MG63 (cell line): ENCODE measurements around the gene BRK1. TPM values are rescaled to one million over a fixed set of nuclear protein-coding genes. Genes with fewer than 3 reads are reported as not detected.
"Not testable (repeated sequence)": the region's sequence is repeated elsewhere in the genome, so short reads cannot be mapped to it uniquely, and the experiment has no call there.

Experiments
- DNase-seq: peaks from one replicate; pipeline ENCODE4 v3.0.0-alpha.2; 2020
- H3K27me3 ChIP-seq: fragments of 250-450 bp; sonication (Bioruptor Pico); 2 replicates; pipeline ENCODE4 v1.5.1; 2020; ENCODE audit warnings: mild to moderate bottlenecking, moderate library complexity
- H3K36me3 ChIP-seq: fragments of 250-450 bp; sonication (Bioruptor Pico); 2 replicates; pipeline ENCODE4 v1.5.1; 2020; ENCODE audit warnings: mild to moderate bottlenecking, moderate library complexity
- H3K4me3 ChIP-seq: fragments of 250-450 bp; sonication (Bioruptor Pico); 2 replicates; pipeline ENCODE4 v1.5.1; 2020; ENCODE audit warnings: mild to moderate bottlenecking, moderate library complexity
- H3K9me3 ChIP-seq: fragments of 250-450 bp; sonication (Bioruptor Pico); 2 replicates; pipeline ENCODE4 v1.5.1; 2020; ENCODE audit warnings: mild to moderate bottlenecking, moderate library complexity
- total RNA-seq: library from RNA; depleted of rRNA; stranded (reverse); fragments of >200 nt; shearing (Covaris generic); gene quantifications from 2 replicates; pipeline ENCODE4 v1.2.3, GENCODE V29; 2014; ENCODE audit warnings: low replicate concordance; rRNA removed

The BRK1 gene
- total RNA-seq, 1 experiment from 2014 or later, result 58.1 TPM

DNA sequence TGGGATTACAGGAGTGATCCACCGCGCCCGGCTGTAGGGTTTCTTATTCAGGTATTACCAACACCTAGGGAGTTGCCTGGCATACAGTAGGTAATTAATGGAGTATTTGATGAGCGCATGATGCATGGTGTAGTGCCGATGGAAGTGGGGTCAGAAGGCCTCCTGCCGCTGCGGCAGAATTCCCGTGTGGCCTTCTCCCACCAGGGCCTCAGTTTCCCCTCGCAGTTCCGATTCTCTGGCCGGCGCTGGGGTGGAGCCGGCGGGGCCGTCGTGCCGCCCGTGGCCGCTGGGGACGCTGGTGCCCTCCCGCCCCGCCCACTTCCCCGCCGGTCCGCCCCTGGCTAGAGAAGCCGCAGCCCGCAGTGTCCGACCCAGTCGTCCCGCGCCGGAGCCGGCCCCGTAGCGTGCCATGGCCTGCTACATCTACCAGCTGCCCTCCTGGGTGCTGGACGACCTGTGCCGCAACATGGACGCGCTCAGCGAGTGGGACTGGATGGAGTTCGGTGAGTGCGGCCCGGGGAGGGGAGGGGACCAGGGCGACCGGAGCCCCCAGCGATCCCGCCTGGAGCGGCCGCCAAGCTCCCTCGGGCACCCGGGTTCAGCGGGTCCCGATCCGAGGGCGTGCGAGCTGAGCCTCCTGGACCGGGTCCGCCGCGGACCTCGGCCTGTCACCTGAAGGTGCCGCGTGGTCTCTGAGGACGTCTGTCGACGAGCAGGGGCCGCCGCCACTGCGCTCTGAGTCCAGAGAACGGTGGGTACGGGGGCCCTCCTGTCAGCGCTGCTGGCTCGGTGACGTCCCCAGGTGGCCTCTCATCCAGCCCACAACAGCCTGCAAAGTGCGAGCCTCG is 49.3 kb downstream of the BRK1 start, which contains the start of gene IRAK2:
Gene IRAK2, plus strand, starts transcription at position 374 of the 848 bp plus-strand sequence. Its CDS starts 36 bp downstream, at position 410.
- Histone ChIP-seq H3K4me3 (peak within 1 kb of the TSS; percentile 71), H3K27me3 (no peaks in the 10 kb centered on the region), H3K36me3 (no peaks in the 10 kb centered on the region), H3K9me3 (no peaks in the 10 kb centered on the region)
- DNase-seq, result peak; percentile 68

DNA sequence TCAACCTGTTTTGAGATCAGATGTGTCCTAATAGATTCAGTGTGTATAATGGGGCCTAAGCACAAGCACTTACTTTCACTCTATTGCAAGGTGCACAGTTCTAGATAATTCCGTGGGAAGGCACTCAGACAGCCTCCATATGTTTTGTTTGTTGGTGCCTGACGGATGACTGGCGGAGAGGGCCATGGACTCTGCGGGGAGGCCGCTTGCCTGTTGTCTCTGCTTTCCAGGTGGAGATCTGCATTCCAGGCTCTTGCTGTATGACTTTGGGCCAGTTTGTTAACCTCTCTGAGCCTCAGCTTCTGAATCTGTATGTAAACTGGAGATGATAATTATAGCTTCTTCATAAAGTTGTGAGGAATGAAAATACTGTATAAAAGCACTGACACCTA is 50.7 kb downstream of the BRK1 start:
- H3K36me3 ChIP-seq, result no peaks in the 10 kb centered on the region
- DNase-seq, result no peak
- no peak overlapping the region for H3K4me3 ChIP-seq
- H3K9me3 ChIP-seq, result no peaks in the 10 kb centered on the region
- no peaks in the 10 kb centered on the region for H3K27me3 ChIP-seq

GRCh38 chr3:10169000-10169496 is 53.6 kb downstream of the BRK1 start:
- H3K27me3 ChIP-seq, result no peaks in the 10 kb centered on the region
- no peak for DNase-seq
- no peaks in the 10 kb centered on the region for H3K36me3 ChIP-seq
- no peaks in the 10 kb centered on the region for H3K9me3 ChIP-seq
- no peak overlapping the region for H3K4me3 ChIP-seq

DNA sequence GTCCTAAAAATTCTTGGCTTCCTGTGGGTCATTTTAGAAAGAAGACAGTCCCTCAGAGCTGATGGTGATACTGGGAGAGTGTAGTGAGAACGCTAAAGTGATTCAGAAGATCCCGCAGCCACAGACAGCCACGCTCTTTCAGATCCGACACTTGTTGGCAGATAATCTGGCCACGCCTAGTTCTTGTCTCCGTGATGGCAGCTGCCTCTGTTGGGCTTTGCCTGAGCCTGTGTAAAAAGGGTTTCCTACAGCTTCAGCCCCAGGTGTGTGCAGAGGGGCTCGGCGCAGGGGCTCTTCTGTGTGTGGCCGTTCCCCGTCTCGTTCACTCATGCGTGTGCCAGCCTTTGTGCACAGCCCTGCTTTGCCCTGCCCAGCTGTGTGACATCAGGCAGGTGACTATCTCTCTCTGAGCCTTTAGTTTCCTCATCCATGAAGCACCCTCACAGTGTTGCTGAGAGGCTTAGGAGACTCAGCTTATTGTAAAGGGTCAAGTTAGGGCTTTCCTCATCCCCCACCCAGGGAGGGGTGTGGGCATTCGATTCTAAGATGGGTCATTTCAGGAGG is 55.5 kb downstream of the BRK1 start:
- Histone ChIP-seq H3K4me3 (no peak overlapping the region), H3K36me3 (no peaks in the 10 kb centered on the region), H3K9me3 (no peaks in the 10 kb centered on the region), H3K27me3 (no peaks in the 10 kb centered on the region)
- no peak for DNase-seq

DNA sequence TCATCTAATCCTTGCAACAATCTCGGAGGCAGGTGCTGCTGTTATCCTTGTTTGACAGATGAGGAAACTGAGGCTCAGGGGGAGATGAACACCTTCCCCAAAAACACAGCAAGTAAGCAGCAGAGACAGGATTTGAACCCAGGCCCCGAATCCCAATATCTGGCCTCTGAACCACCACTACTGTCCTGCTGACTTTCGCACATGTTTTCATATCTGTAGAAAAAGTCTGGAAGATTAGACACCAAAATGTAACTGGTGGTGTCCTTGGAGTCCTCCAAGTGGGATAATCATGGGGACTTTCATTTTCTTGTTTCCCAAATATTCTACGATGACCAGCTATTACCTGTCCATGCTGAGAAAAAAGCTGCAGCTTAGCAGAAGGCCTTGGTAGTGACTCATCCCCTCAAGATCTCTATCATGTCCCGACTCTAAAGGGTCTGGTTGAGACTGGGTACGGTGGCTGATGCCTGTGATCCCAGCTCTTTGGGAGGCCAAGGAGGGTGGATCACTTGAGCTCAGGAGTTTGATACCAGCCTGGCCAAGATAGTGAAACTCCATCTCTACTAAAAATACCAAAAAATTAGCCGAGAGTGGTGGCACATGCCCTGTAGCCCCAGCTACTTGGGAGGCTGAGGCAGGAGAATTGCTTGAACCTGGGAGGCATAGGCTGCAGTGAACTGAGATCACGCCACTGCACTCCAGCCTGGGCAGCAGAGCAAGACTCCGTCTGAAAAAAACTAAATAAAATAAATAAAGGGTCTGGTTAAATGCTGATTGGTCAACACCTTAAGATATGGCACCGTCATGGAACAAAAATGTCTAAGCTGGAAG is 57.8 kb downstream of the BRK1 start:
- no peaks in the 10 kb centered on the region for H3K36me3 ChIP-seq
- no peaks in the 10 kb centered on the region for H3K9me3 ChIP-seq
- H3K4me3 ChIP-seq, result no peak overlapping the region
- no peak for DNase-seq
- H3K27me3 ChIP-seq, result no peaks in the 10 kb centered on the region

DNA sequence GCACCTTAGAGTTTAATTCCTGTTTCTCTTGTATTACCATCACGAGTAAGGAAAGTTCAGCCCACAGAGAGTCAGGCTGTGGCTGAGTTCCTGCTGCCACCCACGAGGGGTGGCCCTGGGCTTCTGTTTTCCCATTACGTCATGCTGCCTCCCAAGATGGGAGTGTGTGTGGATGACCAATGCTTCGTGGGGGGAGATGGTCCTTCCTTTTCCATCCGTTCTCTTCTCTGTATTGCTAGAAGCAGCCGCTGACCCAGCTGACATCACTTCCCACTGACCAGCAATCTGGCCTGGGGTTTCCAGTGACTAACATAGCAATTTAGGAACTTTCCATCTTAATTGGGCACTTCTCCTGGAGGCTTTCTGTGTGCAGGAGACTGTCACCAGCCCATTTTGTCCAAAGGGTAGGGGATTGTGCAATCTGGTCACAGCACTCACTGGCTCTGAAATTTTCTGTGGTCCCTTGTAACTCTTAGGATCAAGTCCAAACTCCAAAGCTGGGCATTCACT is 58.5 kb downstream of the BRK1 start:
- DNase-seq, result peak; percentile 86
- H3K36me3 ChIP-seq, result no peaks in the 10 kb centered on the region
- no peaks in the 10 kb centered on the region for H3K9me3 ChIP-seq
- H3K4me3 ChIP-seq, result no peak overlapping the region
- H3K27me3 ChIP-seq, result no peaks in the 10 kb centered on the region

- not testable (repeated sequence) for H3K4me3 ChIP-seq, H3K27me3 ChIP-seq, H3K9me3 ChIP-seq, H3K36me3 ChIP-seq, DNase-seq
Observed at GRCh38 chr3:10175334-10175733, 59.9 kb downstream of the BRK1 start.

GRCh38 chr3:10176150-10176549 is 60.7 kb downstream of the BRK1 start:
- not testable (repeated sequence) for H3K27me3 ChIP-seq, H3K4me3 ChIP-seq, DNase-seq, H3K36me3 ChIP-seq, H3K9me3 ChIP-seq

Other genes starting within 250 kb of the BRK1 start
- not detected in 2 replicates for gene CIDEC, start 235.4 kb upstream of the BRK1 start, total RNA-seq
- 21.4 and 23.1 TPM in 2 replicates for gene JAGN1, start 225.1 kb upstream of the BRK1 start, total RNA-seq
- gene IL17RE, start 212.8 kb upstream of the BRK1 start, total RNA-seq, result 0.30 TPM in 1 of 2 replicates, not detected in the other
- 12.1 and 14.8 TPM in 2 replicates for gene IL17RC, start 198.6 kb upstream of the BRK1 start, total RNA-seq
- gene CRELD1, start 181.8 kb upstream of the BRK1 start, total RNA-seq, result 19.1 and 22.6 TPM in 2 replicates
- 0.23 TPM in 1 of 2 replicates, not detected in the other for gene PRRT3, start 163.3 kb upstream of the BRK1 start, total RNA-seq
- 18.8 and 72.4 TPM in 2 replicates for gene EMC3, start 128.8 kb upstream of the BRK1 start, total RNA-seq
- 7.1 and 13.6 TPM in 2 replicates for gene FANCD2, start 89.2 kb upstream of the BRK1 start, total RNA-seq
- gene FANCD2OS, start 7.4 kb upstream of the BRK1 start, total RNA-seq, result not detected in 2 replicates
- 16.7 and 21.6 TPM in 2 replicates for gene VHL, start 26.1 kb downstream of the BRK1 start, total RNA-seq
- 5.0 and 6.1 TPM in 2 replicates for gene IRAK2, start 49.2 kb downstream of the BRK1 start, total RNA-seq
- 7.6 and 15.8 TPM in 2 replicates for gene TATDN2, start 132.8 kb downstream of the BRK1 start, total RNA-seq
- gene GHRL, start 177.3 kb downstream of the BRK1 start, total RNA-seq, result not detected in 2 replicates
- gene SEC13, start 205.4 kb downstream of the BRK1 start, total RNA-seq, result 97.2 and 147 TPM in 2 replicates